ENCODE results near the gene ITGA1.
A peak's percentile ranks its signal among the peaks of the same experiment; 100 is the strongest.

The ITGA1 gene

GRCh38 chr5:53008751-53009150, 221.0 kb downstream of the ITGA1 start:
- DNase-seq: peak; percentile 13
